Measurements from ENCODE around the gene HAND1. TPM values are rescaled to one million over a fixed set of nuclear protein-coding genes. Genes with fewer than 3 reads are reported as not detected.
A peak's percentile ranks its signal among the peaks of the same experiment; 100 is the strongest.

HAND1 gene
- total and polyA plus RNA-seq, 7 experiments from 2014 or later = not detected

- Mint-ChIP-seq H3K36me3 (peaks cover 0 to 14% (median 0%) of the 10 kb centered on the region in 5 donors), H3K4me1 (peaks cover 39 to 72% (median 56%) of the 10 kb centered on the region in 7 donors), H3K4me3 (peak overlapping the region in 9 of 10 donors; percentile 17 to 86 (median 74)), H3K27ac (peak overlapping the region in 1 of 9 donors; percentile 68), H3K27me3 (peaks cover 79 to 95% (median 84%) of the 10 kb centered on the region in 5 donors), H3K9me3 (peaks cover 0 to 6% (median 0%) of the 10 kb centered on the region in 11 donors)
- DNase-seq (peak in 1 of 9 donors; percentile 26), ATAC-seq (no peak)
- intact Hi-C loops (cut with micrococcal nuclease) = loop anchor here in 1 of 2 donors (10.0 kb wide), 1 partner anchor 1249 kb away; no protein-coding TSS in a partner anchor
- H3K27me3 ChIP-seq (ENCODE audit: control insufficient read depth in 2 of 2, insufficient read depth in 2 of 2, low read length in 2 of 2) = peaks cover 23 to 66% of the 10 kb centered on the region in 2 donors
- no peaks in the 10 kb centered on the region for H3K9me3 ChIP-seq (ENCODE audit: control insufficient read depth in 2 of 3, low read length in 3 of 3)
- H3K4me1 ChIP-seq (ENCODE audit: control insufficient read depth in 2 of 2, insufficient read depth in 2 of 2, low read length in 2 of 2) = peaks cover 18 to 50% of the 10 kb centered on the region in 2 donors
- ChIA-PET POLR2A (no interaction called here), CTCF (interaction anchor here (0.6 to 1.8 kb wide), 2 partner anchors 8 to 45 kb away, joined by 4 to 6 read pairs; no protein-coding TSS in a partner anchor)
- no peaks in the 10 kb centered on the region for H3K36me3 ChIP-seq (ENCODE audit: control insufficient read depth in 2 of 3, insufficient read depth in 3 of 3, low read length in 3 of 3)
- H3K27ac ChIP-seq (ENCODE audit: low read depth, low read length) = no peak overlapping the region
- no peak overlapping the region for H3K4me3 ChIP-seq (ENCODE audit: low read length)
These were observed 2.3 kb downstream of the HAND1 start for GRCh38 chr5:154475591-154476353.

DNA sequence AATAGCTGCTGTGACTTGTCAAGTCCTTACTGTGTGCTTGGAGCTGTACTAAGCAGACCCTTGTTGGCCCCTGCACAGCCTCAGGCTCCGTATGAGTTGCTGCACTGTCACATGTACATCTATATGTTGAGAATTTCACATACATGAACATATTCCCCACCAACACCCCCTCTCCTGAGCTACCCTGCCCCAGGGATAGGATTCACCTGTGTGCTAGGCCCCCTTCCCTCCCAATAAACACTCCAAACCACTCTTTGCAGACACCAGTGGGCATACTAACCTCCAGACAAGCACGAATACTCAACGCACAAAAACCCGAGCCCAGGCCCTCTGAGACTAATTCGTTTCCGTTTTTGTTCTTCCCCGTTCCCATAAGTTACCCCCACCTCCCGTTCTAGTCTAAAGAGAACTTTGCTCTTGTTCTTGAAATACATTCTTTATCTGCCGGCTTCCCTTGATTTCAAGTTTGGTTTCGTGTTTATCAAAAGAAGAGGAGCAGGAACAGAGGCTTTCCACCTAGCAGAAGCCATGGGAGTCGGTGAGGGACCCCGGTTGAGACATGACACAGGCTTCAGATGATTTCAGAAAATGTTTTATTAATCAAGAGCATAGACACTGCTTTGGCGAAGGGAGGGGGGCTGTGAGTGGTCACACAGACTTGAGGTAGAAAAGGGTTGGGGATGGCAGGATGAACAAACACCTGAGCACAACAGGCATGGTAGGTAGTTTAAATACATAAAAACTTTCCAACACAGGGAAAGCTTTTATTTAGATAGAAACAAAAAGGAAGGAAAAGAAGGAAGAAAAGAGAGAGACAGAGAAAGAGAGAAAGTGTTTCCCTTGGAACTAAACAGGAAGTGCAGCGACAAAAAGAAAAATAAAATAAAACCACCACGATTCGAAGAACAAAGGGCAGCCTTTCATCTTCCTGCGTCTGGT lies 3.4 kb downstream of the HAND1 start:
- no peak overlapping the region for H3K4me3 ChIP-seq (ENCODE audit: low read length)
- H3K9me3 ChIP-seq (ENCODE audit: control insufficient read depth in 2 of 3, low read length in 3 of 3) = no peaks in the 10 kb centered on the region
- Mint-ChIP-seq H3K27ac (peak overlapping the region in 1 of 9 donors; percentile 44), H3K4me3 (peak overlapping the region; percentile 27 to 86 (median 74)), H3K36me3 (peaks cover 0 to 14% (median 0%) of the 10 kb centered on the region in 5 donors), H3K4me1 (peaks cover 38 to 66% (median 48%) of the 10 kb centered on the region in 7 donors), H3K9me3 (peaks cover 0 to 3% (median 0%) of the 10 kb centered on the region in 11 donors), H3K27me3 (peaks cover 80 to 95% (median 86%) of the 10 kb centered on the region in 5 donors)
- ChIA-PET POLR2A (no interaction called here), CTCF (interaction anchor here (0.7 kb wide), 1 partner anchor 14 kb away, joined by 3 read pairs; no protein-coding TSS in a partner anchor)
- H3K27ac ChIP-seq (ENCODE audit: low read depth, low read length) = no peak overlapping the region
- peaks cover 18 to 50% of the 10 kb centered on the region in 2 donors for H3K4me1 ChIP-seq (ENCODE audit: control insufficient read depth in 2 of 2, insufficient read depth in 2 of 2, low read length in 2 of 2)
- H3K27me3 ChIP-seq (ENCODE audit: control insufficient read depth in 2 of 2, insufficient read depth in 2 of 2, low read length in 2 of 2) = peaks cover 20 to 57% of the 10 kb centered on the region in 2 donors
- peak; percentile 17 for ATAC-seq
- no peaks in the 10 kb centered on the region for H3K36me3 ChIP-seq (ENCODE audit: control insufficient read depth in 2 of 3, insufficient read depth in 3 of 3, low read length in 3 of 3)
- intact Hi-C loops (cut with micrococcal nuclease) = loop anchor here in 1 of 2 donors (10.0 kb wide), 1 partner anchor 1250 kb away; no protein-coding TSS in a partner anchor
- no peak for DNase-seq

GRCh38 chr5:154473581-154474283 lies 4.3 kb downstream of the HAND1 start:
- Histone ChIP-seq H3K4me3 (ENCODE audit: low read length) (no peak overlapping the region), H3K36me3 (ENCODE audit: control insufficient read depth in 2 of 3, insufficient read depth in 3 of 3, low read length in 3 of 3) (no peaks in the 10 kb centered on the region), H3K4me1 (ENCODE audit: control insufficient read depth in 2 of 2, insufficient read depth in 2 of 2, low read length in 2 of 2) (peaks cover 18 to 50% of the 10 kb centered on the region in 2 donors), H3K27ac (ENCODE audit: low read depth, low read length) (no peak overlapping the region), H3K9me3 (ENCODE audit: control insufficient read depth in 2 of 3, low read length in 3 of 3) (no peaks in the 10 kb centered on the region), H3K27me3 (ENCODE audit: control insufficient read depth in 2 of 2, insufficient read depth in 2 of 2, low read length in 2 of 2) (peaks cover 20 to 49% of the 10 kb centered on the region in 2 donors)
- ChIA-PET POLR2A (no interaction called here), CTCF (no interaction called here)
- intact Hi-C loops (cut with micrococcal nuclease) = loop anchor here in 1 of 2 donors (10.0 kb wide), 1 partner anchor 1251 kb away; no protein-coding TSS in a partner anchor
- H3K27me3 Mint-ChIP-seq = peaks cover 77 to 93% (median 78%) of the 10 kb centered on the region in 5 donors
- H3K9me3 Mint-ChIP-seq = peaks cover 0 to 3% (median 0%) of the 10 kb centered on the region in 11 donors
- peak overlapping the region; percentile 17 to 86 (median 74) for H3K4me3 Mint-ChIP-seq
- ATAC-seq (peak; percentile 20), DNase-seq (no peak)
- peaks cover 35 to 59% (median 43%) of the 10 kb centered on the region in 7 donors for H3K4me1 Mint-ChIP-seq
- peak overlapping the region in 1 of 9 donors; percentile 44 for H3K27ac Mint-ChIP-seq
- H3K36me3 Mint-ChIP-seq = peaks cover 0 to 11% (median 0%) of the 10 kb centered on the region in 5 donors

GRCh38 chr5:154472871-154473580 lies 5.0 kb downstream of the HAND1 start:
- Mint-ChIP-seq H3K27ac (peak overlapping the region in 1 of 9 donors; percentile 78), H3K4me1 (peaks cover 33 to 59% (median 43%) of the 10 kb centered on the region in 7 donors), H3K36me3 (peaks cover 0 to 11% (median 0%) of the 10 kb centered on the region in 5 donors), H3K27me3 (peaks cover 78 to 88% (median 83%) of the 10 kb centered on the region in 5 donors), H3K4me3 (peak overlapping the region; percentile 39 to 86 (median 70)), H3K9me3 (peaks cover 0 to 3% (median 0%) of the 10 kb centered on the region in 11 donors)
- no peaks in the 10 kb centered on the region for H3K36me3 ChIP-seq (ENCODE audit: control insufficient read depth in 2 of 3, insufficient read depth in 3 of 3, low read length in 3 of 3)
- intact Hi-C loops (cut with micrococcal nuclease) = loop anchor here in 1 of 2 donors (1.0 to 10.0 kb wide), 2 partner anchors 10 to 1252 kb away; no protein-coding TSS in a partner anchor
- peaks cover 18 to 50% of the 10 kb centered on the region in 2 donors for H3K4me1 ChIP-seq (ENCODE audit: control insufficient read depth in 2 of 2, insufficient read depth in 2 of 2, low read length in 2 of 2)
- peaks cover 20 to 48% of the 10 kb centered on the region in 2 donors for H3K27me3 ChIP-seq (ENCODE audit: control insufficient read depth in 2 of 2, insufficient read depth in 2 of 2, low read length in 2 of 2)
- CTCF ChIA-PET = no interaction called here
- no peak overlapping the region for H3K4me3 ChIP-seq (ENCODE audit: low read length)
- peak in 1 of 9 donors; percentile 23 for DNase-seq
- ATAC-seq = no peak
- POLR2A ChIA-PET = no interaction called here
- no peak overlapping the region for H3K27ac ChIP-seq (ENCODE audit: low read depth, low read length)
- no peaks in the 10 kb centered on the region for H3K9me3 ChIP-seq (ENCODE audit: control insufficient read depth in 2 of 3, low read length in 3 of 3)

DNA sequence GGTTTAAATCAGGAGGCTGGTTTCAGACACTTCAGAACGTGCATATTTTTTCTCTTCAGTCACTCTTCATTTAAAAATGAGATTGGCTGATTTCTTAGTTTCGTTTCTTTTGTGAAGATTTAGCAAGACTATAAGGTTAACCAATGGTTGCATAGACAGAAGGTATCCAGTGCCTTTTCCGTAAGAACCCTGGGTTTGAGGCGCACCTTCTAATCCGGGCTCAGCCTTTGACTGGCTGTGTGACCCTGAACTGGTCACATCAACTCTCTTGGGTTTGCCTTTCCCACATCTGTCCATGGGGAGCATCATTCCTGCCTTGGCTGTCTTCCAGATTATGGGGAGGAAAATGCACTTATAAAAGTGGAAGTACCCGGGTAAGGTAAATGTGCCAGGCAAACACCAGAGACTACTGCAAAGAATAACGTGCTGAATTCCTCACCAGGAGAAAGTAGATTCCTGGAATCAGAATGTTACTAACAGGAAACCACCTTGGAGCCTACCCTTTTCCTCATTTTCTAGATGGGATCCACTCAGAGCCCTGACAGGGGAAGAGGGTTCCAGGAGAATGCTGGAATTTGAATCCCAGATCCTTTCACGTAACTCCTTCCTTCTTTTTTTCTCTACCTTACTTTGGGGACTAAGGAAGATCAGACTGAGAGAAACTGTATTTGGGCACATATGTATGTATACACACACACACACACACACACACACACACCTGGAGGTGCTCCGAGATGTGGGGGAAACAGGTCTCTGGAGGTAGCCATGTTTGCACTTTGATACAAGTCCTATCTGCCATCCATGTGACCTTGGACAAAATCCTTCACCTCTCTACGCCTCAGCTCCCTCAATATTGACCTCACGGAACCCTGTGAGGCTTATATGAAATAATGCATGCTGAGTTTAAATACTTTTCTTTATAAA lies 6.8 kb downstream of the HAND1 start:
- no peaks in the 10 kb centered on the region for H3K36me3 ChIP-seq (ENCODE audit: control insufficient read depth in 2 of 3, insufficient read depth in 3 of 3, low read length in 3 of 3)
- no peak overlapping the region for H3K27ac ChIP-seq (ENCODE audit: low read depth, low read length)
- ATAC-seq (no peak), DNase-seq (no peak)
- no peak overlapping the region for H3K27ac Mint-ChIP-seq
- H3K36me3 Mint-ChIP-seq = peaks cover 0 to 6% (median 0%) of the 10 kb centered on the region in 5 donors
- H3K9me3 Mint-ChIP-seq = peaks cover 0 to 3% (median 0%) of the 10 kb centered on the region in 11 donors
- CTCF ChIA-PET = interaction anchor here (0.7 to 0.8 kb wide), 2 partner anchors 11 to 12 kb away, joined by 3 to 6 read pairs; no protein-coding TSS in a partner anchor
- intact Hi-C loops (cut with micrococcal nuclease) = loop anchor here in 1 of 2 donors (10.0 kb wide), 1 partner anchor 1254 kb away; no protein-coding TSS in a partner anchor
- H3K27me3 ChIP-seq (ENCODE audit: control insufficient read depth in 2 of 2, insufficient read depth in 2 of 2, low read length in 2 of 2) = peaks cover 20 to 31% of the 10 kb centered on the region in 2 donors
- peak overlapping the region in 3 of 10 donors; percentile 10 to 53 (median 21) for H3K4me3 Mint-ChIP-seq
- H3K4me3 ChIP-seq (ENCODE audit: low read length) = no peak overlapping the region
- peaks cover 11 to 35% of the 10 kb centered on the region in 2 donors for H3K4me1 ChIP-seq (ENCODE audit: control insufficient read depth in 2 of 2, insufficient read depth in 2 of 2, low read length in 2 of 2)
- POLR2A ChIA-PET = no interaction called here
- H3K27me3 Mint-ChIP-seq = peaks cover 64 to 86% (median 70%) of the 10 kb centered on the region in 5 donors
- H3K4me1 Mint-ChIP-seq = peaks cover 20 to 44% (median 32%) of the 10 kb centered on the region in 7 donors
- H3K9me3 ChIP-seq (ENCODE audit: control insufficient read depth in 2 of 3, low read length in 3 of 3) = no peaks in the 10 kb centered on the region
